ENCODE data around the gene NTN5. TPM values are rescaled to one million over a fixed set of nuclear protein-coding genes. Genes with fewer than 3 reads are reported as not detected.

Gene NTN5
- total and polyA plus RNA-seq, 2 experiments from 2014 or later, result 0.33 TPM; not detected in 1

- Histone ChIP-seq H3K27ac (no peak overlapping the region), H3K4me3 (no peak overlapping the region), H3K9me3 (ENCODE audit: low read depth) (no peaks in the 10 kb centered on the region), H3K9me2 (replicated peaks; ENCODE audit: insufficient read depth) (no peaks in the 10 kb centered on the region), H3K27me3 (no peaks in the 10 kb centered on the region), H3K36me3 (replicated peaks; ENCODE audit: insufficient read depth, low read depth) (no peaks in the 10 kb centered on the region), H3K4me2 (no peak overlapping the region), H2AFZ (no peak overlapping the region), H3K4me1 (ENCODE audit: insufficient read depth) (peaks cover 17% of the 10 kb centered on the region), H3K79me2 (peaks cover 19% of the 10 kb centered on the region), H4K20me1 (ENCODE audit: insufficient read depth, poor library complexity, severe bottlenecking) (peaks cover 17% of the 10 kb centered on the region)
- DNase-seq (ENCODE audit: low spot score), result no peak
- WGBS (ENCODE audit: low lambda C conversion rate, missing lambda C conversion rate), result 97% methylated on average over 14 of the region's 14 CpGs
- TF ChIP-seq CTCF (IDR thresholded peaks at IDR 0.05; ENCODE audit: poor library complexity), result no peak
- TF ChIP-seq EZH2phosphoT487 (IDR thresholded peaks at IDR 0.05; ENCODE audit: low read depth, severe bottlenecking, unreplicated experiment), result no peak
- no peak for TF ChIP-seq EZH2 (IDR thresholded peaks at IDR 0.05; ENCODE audit: borderline replicate concordance)
Observed at GRCh38 chr19:48611872-48612271, 60.9 kb downstream of the NTN5 start.

Other genes starting within 250 kb of the NTN5 start
- gene GRWD1, start 227.0 kb downstream of the NTN5 start, total RNA-seq, result 25.2 and 25.9 TPM in 2 replicates
- 33.1 and 36.6 TPM in 2 replicates for gene GRWD1, start 227.0 kb downstream of the NTN5 start, polyA plus RNA-seq
- 0.12 and 0.70 TPM in 2 replicates for gene KCNJ14, start 217.4 kb downstream of the NTN5 start, total RNA-seq
- 0.32 and 1.1 TPM in 2 replicates for gene KCNJ14, start 217.4 kb downstream of the NTN5 start, polyA plus RNA-seq
- gene CYTH2, start 203.6 kb downstream of the NTN5 start, total RNA-seq, result 63.1 and 69.6 TPM in 2 replicates
- 80.1 and 106 TPM in 2 replicates for gene CYTH2, start 203.6 kb downstream of the NTN5 start, polyA plus RNA-seq
- gene LMTK3, start 161.2 kb downstream of the NTN5 start, total RNA-seq, result 2.1 and 3.7 TPM in 2 replicates
- gene LMTK3, start 161.2 kb downstream of the NTN5 start, polyA plus RNA-seq, result 1.3 and 2.1 TPM in 2 replicates
- not detected in 2 replicates for gene SULT2B1, start 120.8 kb downstream of the NTN5 start, total RNA-seq
- gene SULT2B1, start 120.8 kb downstream of the NTN5 start, polyA plus RNA-seq, result 0.43 and 0.79 TPM in 2 replicates
- gene SPACA4, start 66.3 kb downstream of the NTN5 start, total RNA-seq, result not detected in 2 replicates
- 0.30 TPM in 1 of 2 replicates, not detected in the other for gene SPACA4, start 66.3 kb downstream of the NTN5 start, polyA plus RNA-seq
- gene FAM83E, start 57.9 kb downstream of the NTN5 start, total RNA-seq, result 13.8 and 22.2 TPM in 2 replicates
- 12.4 and 16.1 TPM in 2 replicates for gene FAM83E, start 57.9 kb downstream of the NTN5 start, polyA plus RNA-seq
- gene RPL18, start 53.8 kb downstream of the NTN5 start, total RNA-seq, result 1,372 and 1,462 TPM in 2 replicates
- 616 and 623 TPM in 2 replicates for gene RPL18, start 53.8 kb downstream of the NTN5 start, polyA plus RNA-seq
- gene SPHK2, start 53.5 kb downstream of the NTN5 start, total RNA-seq, result 45.2 and 56.7 TPM in 2 replicates
- 39.4 and 48.2 TPM in 2 replicates for gene SPHK2, start 53.5 kb downstream of the NTN5 start, polyA plus RNA-seq
- 3.9 and 5.4 TPM in 2 replicates for gene DBP, start 35.6 kb downstream of the NTN5 start, total RNA-seq
- 11.8 and 20.4 TPM in 2 replicates for gene DBP, start 35.6 kb downstream of the NTN5 start, polyA plus RNA-seq
- gene CA11, start 26.8 kb downstream of the NTN5 start, total RNA-seq, result 11.7 and 12.0 TPM in 2 replicates
- gene CA11, start 26.8 kb downstream of the NTN5 start, polyA plus RNA-seq, result 43.6 and 48.6 TPM in 2 replicates
- 12.4 and 13.4 TPM in 2 replicates for gene FUT2, start 23.0 kb upstream of the NTN5 start, total RNA-seq
- 14.4 and 16.9 TPM in 2 replicates for gene FUT2, start 23.0 kb upstream of the NTN5 start, polyA plus RNA-seq
- gene MAMSTR, start 46.7 kb upstream of the NTN5 start, total RNA-seq, result 2.2 and 2.3 TPM in 2 replicates
- 5.2 and 7.5 TPM in 2 replicates for gene MAMSTR, start 46.7 kb upstream of the NTN5 start, polyA plus RNA-seq
- 1.1 and 4.2 TPM in 2 replicates for gene RASIP1, start 67.6 kb upstream of the NTN5 start, total RNA-seq
- gene RASIP1, start 67.6 kb upstream of the NTN5 start, polyA plus RNA-seq, result 1.9 and 3.6 TPM in 2 replicates
- 0.40 and 0.57 TPM in 2 replicates for gene IZUMO1, start 73.9 kb upstream of the NTN5 start, total RNA-seq
- gene IZUMO1, start 73.9 kb upstream of the NTN5 start, polyA plus RNA-seq, result 0.52 and 1.3 TPM in 2 replicates
- 2.4 TPM in 2 replicates for gene FUT1, start 79.6 kb upstream of the NTN5 start, total RNA-seq
- 4.3 and 5.2 TPM in 2 replicates for gene FUT1, start 79.6 kb upstream of the NTN5 start, polyA plus RNA-seq
- not detected in 2 replicates for gene FGF21, start 82.5 kb upstream of the NTN5 start, total RNA-seq
- gene FGF21, start 82.5 kb upstream of the NTN5 start, polyA plus RNA-seq, result not detected in 2 replicates
- 39.6 and 44.2 TPM in 2 replicates for gene BCAT2, start 138.0 kb upstream of the NTN5 start, total RNA-seq
- 84.6 and 122 TPM in 2 replicates for gene BCAT2, start 138.0 kb upstream of the NTN5 start, polyA plus RNA-seq
- gene HSD17B14, start 163.5 kb upstream of the NTN5 start, total RNA-seq, result 64.1 and 67.6 TPM in 2 replicates
- gene HSD17B14, start 163.5 kb upstream of the NTN5 start, polyA plus RNA-seq, result 91.9 and 107 TPM in 2 replicates
- 7.3 and 8.3 TPM in 2 replicates for gene PLEKHA4, start 195.6 kb upstream of the NTN5 start, total RNA-seq
- gene PLEKHA4, start 195.6 kb upstream of the NTN5 start, polyA plus RNA-seq, result 15.1 and 25.8 TPM in 2 replicates
- 67.1 and 83.1 TPM in 2 replicates for gene PPP1R15A, start 199.4 kb upstream of the NTN5 start, total RNA-seq
- gene PPP1R15A, start 199.4 kb upstream of the NTN5 start, polyA plus RNA-seq, result 172 and 218 TPM in 2 replicates
- gene TULP2, start 225.7 kb upstream of the NTN5 start, total RNA-seq, result not detected in 2 replicates
- gene TULP2, start 225.7 kb upstream of the NTN5 start, polyA plus RNA-seq, result not detected in 2 replicates
- gene NUCB1, start 227.3 kb upstream of the NTN5 start, total RNA-seq, result 233 and 283 TPM in 2 replicates
- gene NUCB1, start 227.3 kb upstream of the NTN5 start, polyA plus RNA-seq, result 332 and 339 TPM in 2 replicates